Gastrocnemius medialis (tissue), 4 donors: ENCODE results near the gene RAB6B.
"Not testable (repeated sequence)": the region's sequence is repeated elsewhere in the genome, so short reads cannot be mapped to it uniquely, and the experiment has no call there.

Experiments
- CTCF ChIP-seq, 5 experiments: fragments of 450-650 bp in 3 of 5; fragments of 200-600 bp in 2 of 5; sonication (generic) in 2 of 5; IDR thresholded peaks in 4 of 5; conservative IDR thresholded peaks in 1 of 5; 1 replicate in 4 of 5; 2 replicates in 1 of 5; pipeline ENCODE4 v1.5.1; 2016 to 2019; ENCODE audit warnings: antibody characterized with exemption in 5 of 5, mild to moderate bottlenecking in 3 of 5, moderate library complexity in 3 of 5
- POLR2A ChIP-seq, 2 donors: fragments of 450-650 bp; IDR thresholded peaks; one replicate each; pipeline ENCODE4 v1.6.1; 2017; ENCODE audit warnings: antibody characterized with exemption in 2 of 2, mild to moderate bottlenecking in 2 of 2, moderate library complexity in 2 of 2

- TF ChIP-seq CTCF (IDR thresholded peaks at IDR 0.05 in 4 of 5, conservative IDR thresholded peaks at IDR 0.05 in 1 of 5); POLR2A (IDR thresholded peaks at IDR 0.05): not testable (repeated sequence)
Observed at GRCh38 chr3:133780756-133781155, 114.9 kb downstream of the RAB6B start.
